Parathyroid adenoma (tissue), 2 donors: Measurements from ENCODE around the gene IRF1.
"Not testable (repeated sequence)": the region's sequence is repeated elsewhere in the genome, so short reads cannot be mapped to it uniquely, and the experiment has no call there.

ENCODE experiments used
- H2AFZ ChIP-seq: fragments of 300-600 bp; sonication (generic); one replicate; pipeline ENCODE4 v1.7.0; 2017; ENCODE audit warnings: antibody characterized with exemption, mild to moderate bottlenecking
- H3K27ac ChIP-seq: fragments of 300-600 bp; sonication (generic); one replicate; pipeline ENCODE4 v1.7.0; 2017
- H3K27me3 ChIP-seq: fragments of 300-600 bp; sonication (generic); one replicate; pipeline ENCODE4 v1.7.0; 2017; ENCODE audit warnings: low read length; ENCODE audit not compliant: control insufficient read depth, insufficient read depth
- H3K36me3 ChIP-seq: fragments of 300-600 bp; sonication (generic); one replicate; pipeline ENCODE4 v1.7.0; 2017; ENCODE audit warnings: low read length; ENCODE audit not compliant: control insufficient read depth, insufficient read depth
- H3K4me1 ChIP-seq: fragments of 300-600 bp; sonication (generic); one replicate; pipeline ENCODE4 v1.7.0; 2017; ENCODE audit warnings: control low read depth
- H3K4me2 ChIP-seq: fragments of 300-600 bp; sonication (generic); one replicate; pipeline ENCODE4 v1.7.0; 2017; ENCODE audit warnings: low read length
- H3K4me3 ChIP-seq: fragments of 300-600 bp; sonication (generic); one replicate; pipeline ENCODE4 v1.7.0; 2017; ENCODE audit warnings: low read depth, low read length
- H3K79me2 ChIP-seq: fragments of 300-600 bp; sonication (generic); one replicate; pipeline ENCODE4 v1.7.0; 2017; ENCODE audit warnings: control low read depth
- H3K9ac ChIP-seq: fragments of 300-600 bp; sonication (generic); one replicate; pipeline ENCODE4 v1.7.0; 2017; ENCODE audit warnings: mild to moderate bottlenecking
- H3K9me3 ChIP-seq: fragments of 300-600 bp; sonication (generic); one replicate; pipeline ENCODE4 v1.7.0; 2017; ENCODE audit warnings: low read length; ENCODE audit not compliant: control insufficient read depth
- CTCF ChIP-seq: fragments of 300-600 bp; sonication (generic); IDR thresholded peaks from one replicate; pipeline ENCODE4 v1.7.0; 2017; ENCODE audit warnings: antibody characterized with exemption, mild to moderate bottlenecking
- donor health status: primary hyperparathyroidism.

The IRF1 gene

GRCh38 chr5:132487841-132488555 lies 2.6 kb downstream of the IRF1 start:
- Histone ChIP-seq H2AFZ (no peak overlapping the region), H3K36me3 (no peaks in the 10 kb centered on the region), H3K4me3 (no peak overlapping the region), H3K79me2 (peaks cover 5% of the 10 kb centered on the region), H3K9ac (no peak overlapping the region), H3K9me3 (no peaks in the 10 kb centered on the region), H3K27ac (peak overlapping the region; percentile 38), H3K4me1 (peaks cover 3% of the 10 kb centered on the region), H3K4me2 (no peak overlapping the region), H3K27me3 (no peaks in the 10 kb centered on the region)
- no peak for TF ChIP-seq CTCF

- H3K27ac ChIP-seq = no peak overlapping the region
- H3K4me3 ChIP-seq = no peak overlapping the region
Measured at GRCh38 chr5:132487095-132487428, 3.5 kb downstream of the IRF1 start.

GRCh38 chr5:132486318-132487094 lies 4.1 kb downstream of the IRF1 start:
- H3K27me3 ChIP-seq = no peaks in the 10 kb centered on the region
- H2AFZ ChIP-seq = no peak overlapping the region
- H3K79me2 ChIP-seq = peaks cover 5% of the 10 kb centered on the region
- TF ChIP-seq CTCF = no peak
- H3K36me3 ChIP-seq = no peaks in the 10 kb centered on the region
- no peak overlapping the region for H3K27ac ChIP-seq
- no peak overlapping the region for H3K9ac ChIP-seq
- no peak overlapping the region for H3K4me2 ChIP-seq
- H3K4me3 ChIP-seq = no peak overlapping the region
- no peaks in the 10 kb centered on the region for H3K9me3 ChIP-seq
- H3K4me1 ChIP-seq = peaks cover 3% of the 10 kb centered on the region

More at GRCh38 chr5:132487095-132487428, 3.5 kb downstream of the IRF1 start:
- Histone ChIP-seq H3K79me2 (peaks cover 5% of the 10 kb centered on the region), H3K4me1 (peaks cover 3% of the 10 kb centered on the region), H3K9ac (no peak overlapping the region), H2AFZ (no peak overlapping the region), H3K27me3 (no peaks in the 10 kb centered on the region), H3K9me3 (no peaks in the 10 kb centered on the region), H3K4me2 (no peak overlapping the region), H3K36me3 (no peaks in the 10 kb centered on the region)
- TF ChIP-seq CTCF = no peak

- H3K79me2 ChIP-seq = peaks cover 5% of the 10 kb centered on the region
- H2AFZ ChIP-seq = no peak overlapping the region
- no peak for TF ChIP-seq CTCF
- H3K4me2 ChIP-seq = no peak overlapping the region
- H3K27me3 ChIP-seq = no peaks in the 10 kb centered on the region
- H3K4me1 ChIP-seq = peaks cover 2% of the 10 kb centered on the region
- H3K9ac ChIP-seq = no peak overlapping the region
- no peaks in the 10 kb centered on the region for H3K9me3 ChIP-seq
- no peaks in the 10 kb centered on the region for H3K36me3 ChIP-seq
- no peak overlapping the region for H3K4me3 ChIP-seq
- no peak overlapping the region for H3K27ac ChIP-seq
Measured at GRCh38 chr5:132485641-132486317, 4.8 kb downstream of the IRF1 start.

- not testable (repeated sequence) for H2AFZ ChIP-seq, H3K27ac ChIP-seq, H3K4me1 ChIP-seq, H3K4me3 ChIP-seq, H3K36me3 ChIP-seq, H3K79me2 ChIP-seq, H3K27me3 ChIP-seq, H3K9ac ChIP-seq, H3K9me3 ChIP-seq, H3K4me2 ChIP-seq
Measured at GRCh38 chr5:132484876-132485640, 5.5 kb downstream of the IRF1 start.
